Activated naive CD4-positive, alpha-beta T cell treated with anti-CD3 and anti-CD28 coated beads, Interleukin-2, amount 50 U/mL, for 24 hours (primary cell): ENCODE measurements around the gene OR11A1.
"Not testable (repeated sequence)": the region's sequence is repeated elsewhere in the genome, so short reads cannot be mapped to it uniquely, and the experiment has no call there.

Source experiments
- H3K27ac Mint-ChIP-seq: one replicate; pipeline ENCODE4 v1.8.0; 2021; ENCODE audit warnings: mild to moderate bottlenecking, mixed read lengths
- H3K27me3 Mint-ChIP-seq: one replicate; pipeline ENCODE4 v1.8.0; 2021; ENCODE audit warnings: mixed read lengths
- H3K36me3 Mint-ChIP-seq: one replicate; pipeline ENCODE4 v1.8.0; 2021; ENCODE audit warnings: mixed read lengths
- H3K4me1 Mint-ChIP-seq: one replicate; pipeline ENCODE4 v1.8.0; 2021; ENCODE audit warnings: mixed read lengths
- H3K4me3 Mint-ChIP-seq: one replicate; pipeline ENCODE4 v1.8.0; 2021; ENCODE audit warnings: mild to moderate bottlenecking, mixed read lengths
- H3K9me3 Mint-ChIP-seq: one replicate; pipeline ENCODE4 v1.8.0; 2021; ENCODE audit warnings: mixed read lengths

The OR11A1 gene

GRCh38 chr6:29451471-29452193, 5.2 kb downstream of the OR11A1 start:
- Mint-ChIP-seq H3K4me3 (no peak overlapping the region), H3K27ac (no peak overlapping the region), H3K9me3 (no peaks in the 10 kb centered on the region), H3K27me3 (peaks cover 32% of the 10 kb centered on the region), H3K4me1 (no peaks in the 10 kb centered on the region), H3K36me3 (no peaks in the 10 kb centered on the region)

GRCh38 chr6:29447670-29448069, 9.2 kb downstream of the OR11A1 start:
- H3K4me3 Mint-ChIP-seq: no peak overlapping the region

GRCh38 chr6:29444031-29444430, 12.8 kb downstream of the OR11A1 start:
- peaks cover 35% of the 10 kb centered on the region for H3K27me3 Mint-ChIP-seq
- H3K4me3 Mint-ChIP-seq, H3K27ac Mint-ChIP-seq, H3K4me1 Mint-ChIP-seq, H3K9me3 Mint-ChIP-seq, H3K36me3 Mint-ChIP-seq: not testable (repeated sequence)

More at GRCh38 chr6:29447670-29448069, 9.2 kb downstream of the OR11A1 start:
- Mint-ChIP-seq H3K9me3 (no peaks in the 10 kb centered on the region), H3K27ac (no peak overlapping the region), H3K36me3 (no peaks in the 10 kb centered on the region), H3K27me3 (peaks cover 38% of the 10 kb centered on the region), H3K4me1 (no peaks in the 10 kb centered on the region)

GRCh38 chr6:29442719-29443118, 14.2 kb downstream of the OR11A1 start:
- no peak overlapping the region for H3K4me3 Mint-ChIP-seq
- H3K9me3 Mint-ChIP-seq: no peaks in the 10 kb centered on the region
- peaks cover 28% of the 10 kb centered on the region for H3K27me3 Mint-ChIP-seq
- H3K36me3 Mint-ChIP-seq: no peaks in the 10 kb centered on the region
- H3K27ac Mint-ChIP-seq: no peak overlapping the region
- H3K4me1 Mint-ChIP-seq: no peaks in the 10 kb centered on the region

- no peaks in the 10 kb centered on the region for H3K4me1 Mint-ChIP-seq
- no peaks in the 10 kb centered on the region for H3K9me3 Mint-ChIP-seq
- H3K27ac Mint-ChIP-seq: no peak within 1 kb of the TSS
- no peak within 1 kb of the TSS for H3K4me3 Mint-ChIP-seq
- peaks cover 31% of the 10 kb centered on the region for H3K27me3 Mint-ChIP-seq
- H3K36me3 Mint-ChIP-seq: no peaks in the 10 kb centered on the region
Measured at GRCh38 chr6:29439006-29439405, 17.9 kb downstream of the OR11A1 start, which contains the start of gene OR10C1. TSS of gene OR10C1 (plus strand) at chr6:29439306. CDS start at chr6:29440016, 710 bp downstream.

GRCh38 chr6:29436730-29437129, 20.1 kb downstream of the OR11A1 start:
- H3K4me3 Mint-ChIP-seq, H3K4me1 Mint-ChIP-seq, H3K27ac Mint-ChIP-seq, H3K36me3 Mint-ChIP-seq, H3K9me3 Mint-ChIP-seq: not testable (repeated sequence)
- peaks cover 38% of the 10 kb centered on the region for H3K27me3 Mint-ChIP-seq

- Mint-ChIP-seq H3K27me3 (peaks cover 28% of the 10 kb centered on the region), H3K27ac (no peak overlapping the region), H3K4me3 (no peak overlapping the region), H3K9me3 (no peaks in the 10 kb centered on the region), H3K36me3 (no peaks in the 10 kb centered on the region), H3K4me1 (no peaks in the 10 kb centered on the region)
Measured at GRCh38 chr6:29426654-29427053, 30.2 kb downstream of the OR11A1 start.

- Mint-ChIP-seq H3K4me1 (no peaks in the 10 kb centered on the region), H3K4me3 (no peak overlapping the region), H3K36me3 (no peaks in the 10 kb centered on the region), H3K9me3 (no peaks in the 10 kb centered on the region), H3K27ac (no peak overlapping the region), H3K27me3 (peaks cover 39% of the 10 kb centered on the region)
Measured at GRCh38 chr6:29425075-29425474, 31.8 kb downstream of the OR11A1 start.

GRCh38 chr6:29424575-29424974, 32.3 kb downstream of the OR11A1 start:
- Mint-ChIP-seq H3K4me1 (no peaks in the 10 kb centered on the region), H3K27me3 (peaks cover 40% of the 10 kb centered on the region), H3K36me3 (no peaks in the 10 kb centered on the region), H3K4me3 (no peak overlapping the region), H3K27ac (no peak overlapping the region), H3K9me3 (no peaks in the 10 kb centered on the region)

- H3K9me3 Mint-ChIP-seq: no peaks in the 10 kb centered on the region
- no peak overlapping the region for H3K4me3 Mint-ChIP-seq
- H3K27me3 Mint-ChIP-seq: peaks cover 37% of the 10 kb centered on the region
- no peaks in the 10 kb centered on the region for H3K4me1 Mint-ChIP-seq
- no peak overlapping the region for H3K27ac Mint-ChIP-seq
- no peaks in the 10 kb centered on the region for H3K36me3 Mint-ChIP-seq
Measured at GRCh38 chr6:29424168-29424567, 32.7 kb downstream of the OR11A1 start.

- Mint-ChIP-seq H3K27ac (no peak overlapping the region), H3K9me3 (no peaks in the 10 kb centered on the region), H3K4me1 (no peaks in the 10 kb centered on the region), H3K36me3 (no peaks in the 10 kb centered on the region), H3K27me3 (peaks cover 28% of the 10 kb centered on the region), H3K4me3 (no peak overlapping the region)
Measured at GRCh38 chr6:29419516-29419915, 37.4 kb downstream of the OR11A1 start.

GRCh38 chr6:29414588-29414987, 42.3 kb downstream of the OR11A1 start, which contains the start of gene OR12D1:
TSS of gene OR12D1 (plus strand) at chr6:29414928.
- Mint-ChIP-seq H3K27ac (no peak within 1 kb of the TSS), H3K27me3 (peaks cover 29% of the 10 kb centered on the region), H3K36me3 (peaks cover 1% of the 10 kb centered on the region), H3K4me3 (no peak within 1 kb of the TSS), H3K9me3 (peaks cover 18% of the 10 kb centered on the region), H3K4me1 (no peaks in the 10 kb centered on the region)

GRCh38 chr6:29403801-29404200, 53.1 kb downstream of the OR11A1 start:
- Mint-ChIP-seq H3K27ac (no peak overlapping the region), H3K4me1 (no peaks in the 10 kb centered on the region), H3K27me3 (peaks cover 31% of the 10 kb centered on the region), H3K4me3 (no peak overlapping the region), H3K36me3 (no peaks in the 10 kb centered on the region), H3K9me3 (peaks cover 6% of the 10 kb centered on the region)

GRCh38 chr6:29399525-29399924, 57.3 kb downstream of the OR11A1 start:
- Mint-ChIP-seq H3K9me3 (peaks cover 6% of the 10 kb centered on the region), H3K36me3 (no peaks in the 10 kb centered on the region), H3K27ac (no peak overlapping the region), H3K27me3 (peaks cover 40% of the 10 kb centered on the region), H3K4me3 (no peak overlapping the region), H3K4me1 (no peaks in the 10 kb centered on the region)

- Mint-ChIP-seq H3K27ac (no peak within 1 kb of the TSS), H3K36me3 (no peaks in the 10 kb centered on the region), H3K27me3 (peaks cover 34% of the 10 kb centered on the region), H3K4me1 (no peaks in the 10 kb centered on the region), H3K9me3 (peaks cover 1% of the 10 kb centered on the region), H3K4me3 (no peak within 1 kb of the TSS)
Measured at GRCh38 chr6:29395331-29395730, 61.5 kb downstream of the OR11A1 start, which contains the start of gene OR12D2. TSS of gene OR12D2 (plus strand) at chr6:29395631. CDS start at chr6:29396700, 1,069 bp downstream.

- peaks cover 25% of the 10 kb centered on the region for H3K27me3 Mint-ChIP-seq
- H3K4me1 Mint-ChIP-seq: no peaks in the 10 kb centered on the region
- H3K36me3 Mint-ChIP-seq: no peaks in the 10 kb centered on the region
- H3K4me3 Mint-ChIP-seq: no peak overlapping the region
- H3K9me3 Mint-ChIP-seq: no peaks in the 10 kb centered on the region
- H3K27ac Mint-ChIP-seq: no peak overlapping the region
Measured at GRCh38 chr6:29388533-29388932, 68.3 kb downstream of the OR11A1 start.

- H3K27ac Mint-ChIP-seq: no peak overlapping the region
- H3K9me3 Mint-ChIP-seq: no peaks in the 10 kb centered on the region
- peaks cover 28% of the 10 kb centered on the region for H3K27me3 Mint-ChIP-seq
- H3K4me3 Mint-ChIP-seq: no peak overlapping the region
- H3K4me1 Mint-ChIP-seq: no peaks in the 10 kb centered on the region
- H3K36me3 Mint-ChIP-seq: no peaks in the 10 kb centered on the region
Measured at GRCh38 chr6:29376003-29376402, 80.9 kb downstream of the OR11A1 start.
